Transverse colon (tissue), 4 donors: ENCODE measurements around the gene MKI67.

Source experiments
- CTCF ChIP-seq, 5 experiments: fragments of 200-600 bp in 3 of 5; fragments of 450-650 bp in 2 of 5; sonication (generic) in 3 of 5; IDR thresholded peaks; 1 replicate in 2 of 5; 2 replicates in 3 of 5; pipeline ENCODE4 v1.5.1; 2016 to 2017; ENCODE audit warnings: antibody characterized with exemption in 5 of 5, inconsistent platforms in 3 of 5, mild to moderate bottlenecking in 2 of 5, moderate library complexity in 1 of 5
- POLR2AphosphoS5 ChIP-seq, 3 donors: sonication (generic); formaldehyde crosslinking; IDR thresholded peaks; one replicate each; pipeline ENCODE4 v1.6.1; 2016; ENCODE audit warnings: antibody characterized with exemption in 3 of 3

GRCh38 chr10:128122931-128123330 lies 3.3 kb downstream of the MKI67 start:
- TF ChIP-seq CTCF (IDR thresholded peaks at IDR 0.05) = no peak
- TF ChIP-seq POLR2AphosphoS5 (IDR thresholded peaks at IDR 0.05) = no peak
